Progenitor cell of endocrine pancreas (in vitro differentiated cells): Measurements from ENCODE around the gene WTAP. TPM values are rescaled to one million over a fixed set of nuclear protein-coding genes. Genes with fewer than 3 reads are reported as not detected.

Source experiments
- DNase-seq: peaks from one replicate; pipeline ENCODE4 v3.0.0; 2021; ENCODE audit warnings: low spot score; ENCODE audit not compliant: unreplicated experiment
- H3K27ac Mint-ChIP-seq: 2 replicates; pipeline ENCODE4 v1.8.0; 2021; ENCODE audit warnings: mild to moderate bottlenecking, moderate library complexity, mixed read lengths
- H3K27me3 Mint-ChIP-seq: 2 replicates; pipeline ENCODE4 v1.8.0; 2021; ENCODE audit warnings: mixed read lengths
- H3K36me3 Mint-ChIP-seq: 2 replicates; pipeline ENCODE4 v1.8.0; 2022; ENCODE audit warnings: mixed read lengths; ENCODE audit not compliant: insufficient read depth
- H3K4me1 Mint-ChIP-seq: 2 replicates; pipeline ENCODE4 v1.8.0; 2021; ENCODE audit warnings: low read depth, mixed read lengths
- H3K4me3 Mint-ChIP-seq: 2 replicates; pipeline ENCODE4 v1.8.0; 2021; ENCODE audit warnings: low read depth, mild to moderate bottlenecking, moderate library complexity, mixed read lengths
- H3K9me3 Mint-ChIP-seq: 2 replicates; pipeline ENCODE4 v1.8.0; 2021; ENCODE audit warnings: low read depth, mixed read lengths
- CTCF ChIP-seq: fragments of 200-600 bp; sonication (generic); IDR thresholded peaks from one replicate; pipeline ENCODE4 v1.5.0; 2021; ENCODE audit warnings: antibody characterized with exemption, mild to moderate bottlenecking; ENCODE audit not compliant: unreplicated experiment
- total RNA-seq: library from RNA; stranded (reverse); gene quantifications from 2 replicates; pipeline ENCODE4 v1.2.1, GENCODE V29; 2021

Gene WTAP
- total RNA-seq, 1 donor from 2014 or later = 126 TPM

- H3K4me1 Mint-ChIP-seq = no peaks in the 10 kb centered on the region
- H3K4me3 Mint-ChIP-seq = no peak overlapping the region
- H3K27ac Mint-ChIP-seq = peak overlapping the region; percentile 56
- no peak for TF ChIP-seq CTCF
- H3K9me3 Mint-ChIP-seq = peaks cover 3% of the 10 kb centered on the region
- H3K36me3 Mint-ChIP-seq = peaks cover 9% of the 10 kb centered on the region
- no peaks in the 10 kb centered on the region for H3K27me3 Mint-ChIP-seq
- no peak for DNase-seq
These were observed 47.2 kb upstream of the WTAP start for GRCh38 chr6:159680104-159680503.

- no peak overlapping the region for H3K4me3 Mint-ChIP-seq
These were observed 46.0 kb upstream of the WTAP start for GRCh38 chr6:159681191-159681880.

GRCh38 chr6:159682295-159682694, 45.0 kb upstream of the WTAP start:
- no peak for TF ChIP-seq CTCF
- Mint-ChIP-seq H3K4me3 (no peak overlapping the region), H3K27me3 (no peaks in the 10 kb centered on the region), H3K36me3 (peaks cover 14% of the 10 kb centered on the region), H3K27ac (no peak overlapping the region), H3K9me3 (no peaks in the 10 kb centered on the region), H3K4me1 (no peaks in the 10 kb centered on the region)
- DNase-seq = no peak

More at GRCh38 chr6:159681191-159681880, 46.0 kb upstream of the WTAP start:
- no peak for TF ChIP-seq CTCF
- Mint-ChIP-seq H3K36me3 (peaks cover 12% of the 10 kb centered on the region), H3K27me3 (no peaks in the 10 kb centered on the region), H3K27ac (peak overlapping the region; percentile 84), H3K9me3 (no peaks in the 10 kb centered on the region), H3K4me1 (no peaks in the 10 kb centered on the region)
- DNase-seq = no peak

- TF ChIP-seq CTCF = no peak
- Mint-ChIP-seq H3K4me3 (no peak overlapping the region), H3K4me1 (no peaks in the 10 kb centered on the region), H3K9me3 (no peaks in the 10 kb centered on the region), H3K27me3 (no peaks in the 10 kb centered on the region), H3K36me3 (peaks cover 16% of the 10 kb centered on the region), H3K27ac (no peak overlapping the region)
- DNase-seq = no peak
These were observed 44.5 kb upstream of the WTAP start for GRCh38 chr6:159682810-159683209.

- no peaks in the 10 kb centered on the region for H3K4me1 Mint-ChIP-seq
- H3K9me3 Mint-ChIP-seq = no peaks in the 10 kb centered on the region
- no peak overlapping the region for H3K27ac Mint-ChIP-seq
- no peak overlapping the region for H3K4me3 Mint-ChIP-seq
- no peak for DNase-seq
- no peak for TF ChIP-seq CTCF
- H3K27me3 Mint-ChIP-seq = no peaks in the 10 kb centered on the region
- peaks cover 19% of the 10 kb centered on the region for H3K36me3 Mint-ChIP-seq
These were observed 43.3 kb upstream of the WTAP start for GRCh38 chr6:159684013-159684304.
